NCI-H2196 treated with DMSO at 0.1 percent for 48 hours (cell line): Measurements from ENCODE around the gene MDFI.

ENCODE experiments used
- DNase-seq: peaks from one replicate; lab custom pipeline; 2025; ENCODE audit not compliant: unreplicated experiment; lab: John Stamatoyannopoulos, UW

Gene MDFI

GRCh38 chr6:41649596-41649995 is 11.3 kb downstream of the MDFI start:
- no peak for DNase-seq

- DNase-seq: peak; percentile 5
Measured at GRCh38 chr6:41650120-41650519, 11.9 kb downstream of the MDFI start.

- no peak for DNase-seq
Measured at GRCh38 chr6:41651246-41651961, 13.1 kb downstream of the MDFI start.

GRCh38 chr6:41651962-41652657 is 13.8 kb downstream of the MDFI start:
- no peak for DNase-seq

- no peak for DNase-seq
Measured at GRCh38 chr6:41652866-41653652, 14.8 kb downstream of the MDFI start.

- no peak for DNase-seq
Measured at GRCh38 chr6:41653691-41654090, 15.4 kb downstream of the MDFI start.

- no peak for DNase-seq
Measured at GRCh38 chr6:41654151-41654697, 16.0 kb downstream of the MDFI start.

- no peak for DNase-seq
Measured at GRCh38 chr6:41654698-41655151, 16.5 kb downstream of the MDFI start.

GRCh38 chr6:41655176-41655575 is 16.9 kb downstream of the MDFI start:
- DNase-seq: no peak

GRCh38 chr6:41655646-41656001 is 17.4 kb downstream of the MDFI start:
- no peak for DNase-seq

- no peak for DNase-seq
Measured at GRCh38 chr6:41656002-41656691, 17.9 kb downstream of the MDFI start.

- no peak for DNase-seq
Measured at GRCh38 chr6:41657131-41658094, 19.1 kb downstream of the MDFI start.

GRCh38 chr6:41658636-41659035 is 20.4 kb downstream of the MDFI start:
- no peak for DNase-seq

GRCh38 chr6:41659935-41660334 is 21.7 kb downstream of the MDFI start:
- no peak for DNase-seq

- no peak for DNase-seq
Measured at GRCh38 chr6:41663568-41663967, 25.3 kb downstream of the MDFI start.

GRCh38 chr6:41664271-41664670 is 26.0 kb downstream of the MDFI start:
- DNase-seq: no peak

GRCh38 chr6:41667195-41667594 is 28.9 kb downstream of the MDFI start:
- DNase-seq: no peak

GRCh38 chr6:41668968-41669367 is 30.7 kb downstream of the MDFI start:
- no peak for DNase-seq

GRCh38 chr6:41670703-41671360 is 32.6 kb downstream of the MDFI start:
- DNase-seq: no peak
